ENCODE measurements around the gene ASXL3. TPM values are rescaled to one million over a fixed set of nuclear protein-coding genes. Genes with fewer than 3 reads are reported as not detected.
A peak's percentile ranks its signal among the peaks of the same experiment; 100 is the strongest.

ASXL3 gene
- total and polyA plus RNA-seq, 2 donors (not counting 3 experiments of a cell fraction or from before 2014, with no cell fraction given): 0.07 to 0.27 TPM

DNA sequence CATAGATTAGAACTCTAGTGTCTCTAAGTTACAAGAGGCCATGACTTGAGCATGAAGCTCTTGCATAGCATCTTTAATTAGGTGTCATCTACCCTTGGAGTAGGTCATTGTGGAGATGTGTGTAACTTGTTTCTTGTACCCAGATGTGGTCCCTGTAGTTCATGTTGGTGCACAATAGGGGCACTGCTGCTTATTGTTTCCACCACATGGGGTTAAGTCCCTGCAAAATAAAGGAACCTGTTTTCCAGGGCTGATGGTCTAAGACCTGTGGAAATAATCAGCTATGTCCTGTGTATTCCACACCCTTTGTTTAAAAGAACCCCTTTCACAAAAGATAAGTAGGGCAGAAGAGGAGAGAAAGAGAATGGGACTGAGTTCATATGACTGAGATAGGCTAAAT lies 28.6 kb downstream of the ASXL3 start:
- no peaks in the 10 kb centered on the region for H3K79me2 ChIP-seq (ENCODE audit: control insufficient read depth, insufficient read depth, low read length)
- POLR2A ChIA-PET: no interaction called here

DNA sequence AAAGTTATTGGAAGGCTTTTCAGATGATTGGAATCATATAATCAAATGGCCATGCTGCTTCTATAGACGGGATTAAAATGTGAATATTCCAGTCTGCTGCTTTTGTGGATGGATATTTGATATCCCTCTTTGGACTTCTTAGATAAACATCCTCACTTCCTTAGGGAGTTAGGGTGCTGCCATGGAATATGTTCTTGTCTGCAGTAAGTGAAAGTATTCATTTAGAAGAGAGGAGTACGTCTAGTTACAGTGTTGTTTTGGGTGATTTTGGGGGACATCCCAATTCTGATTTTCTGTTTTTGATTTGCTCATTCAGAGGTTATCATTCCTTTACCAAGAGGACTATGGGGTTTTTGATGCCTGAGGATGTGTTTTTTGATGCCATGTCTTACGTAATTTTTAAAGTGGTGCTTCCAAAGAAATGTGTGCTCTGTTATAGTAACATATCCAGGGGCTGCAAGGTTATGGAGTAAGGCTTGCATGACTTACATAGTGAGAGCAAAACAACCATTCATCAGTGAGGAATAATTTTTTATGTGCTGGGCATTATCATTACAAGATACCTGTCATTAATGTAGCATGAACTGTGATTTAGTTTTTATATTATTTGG lies 33.6 kb downstream of the ASXL3 start:
- FAIRE-seq: no peak
- intact Hi-C loops (cut with micrococcal nuclease) (no loop called here), dilution Hi-C loops (cut with MboI; ENCODE audit: extremely low pct_ligation_motif_present, low sequenced_read_pairs) (no loop called here)

More for the DNA sequence above, 28.6 kb downstream of the ASXL3 start:
- intact Hi-C loops (cut with micrococcal nuclease) (no loop called here), dilution Hi-C loops (cut with MboI; ENCODE audit: extremely low pct_ligation_motif_present, low sequenced_read_pairs) (no loop called here)
- peaks cover 0 to 1% of the 10 kb centered on the region in 2 experiments for H3K27me3 ChIP-seq (ENCODE audit: control insufficient read depth in 2 of 2, insufficient read depth in 2 of 2, low read length in 2 of 2)
- TF ChIP-seq MYC (IDR thresholded peaks at IDR 0.05; ENCODE audit: low read depth, low read length): no peak
- TF ChIP-seq, protein P1, sequence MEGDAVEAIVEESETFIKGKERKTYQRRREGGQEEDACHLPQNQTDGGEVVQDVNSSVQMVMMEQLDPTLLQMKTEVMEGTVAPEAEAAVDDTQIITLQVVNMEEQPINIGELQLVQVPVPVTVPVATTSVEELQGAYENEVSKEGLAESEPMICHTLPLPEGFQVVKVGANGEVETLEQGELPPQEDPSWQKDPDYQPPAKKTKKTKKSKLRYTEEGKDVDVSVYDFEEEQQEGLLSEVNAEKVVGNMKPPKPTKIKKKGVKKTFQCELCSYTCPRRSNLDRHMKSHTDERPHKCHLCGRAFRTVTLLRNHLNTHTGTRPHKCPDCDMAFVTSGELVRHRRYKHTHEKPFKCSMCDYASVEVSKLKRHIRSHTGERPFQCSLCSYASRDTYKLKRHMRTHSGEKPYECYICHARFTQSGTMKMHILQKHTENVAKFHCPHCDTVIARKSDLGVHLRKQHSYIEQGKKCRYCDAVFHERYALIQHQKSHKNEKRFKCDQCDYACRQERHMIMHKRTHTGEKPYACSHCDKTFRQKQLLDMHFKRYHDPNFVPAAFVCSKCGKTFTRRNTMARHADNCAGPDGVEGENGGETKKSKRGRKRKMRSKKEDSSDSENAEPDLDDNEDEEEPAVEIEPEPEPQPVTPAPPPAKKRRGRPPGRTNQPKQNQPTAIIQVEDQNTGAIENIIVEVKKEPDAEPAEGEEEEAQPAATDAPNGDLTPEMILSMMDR (IDR thresholded peaks at IDR 0.05; ENCODE audit: extremely low read depth in 1 of 2, insufficient read depth in 1 of 2, low read depth in 1 of 2, low read length in 2 of 2): peak in 1 of 2 donors; percentile 7
- FAIRE-seq: no peak
- CTCF ChIA-PET: interaction anchor here (1.1 to 1.8 kb wide), 3 partner anchors 9 to 11 kb away, joined by 3 to 7 read pairs (median 3); no protein-coding TSS in a partner anchor
- H3K4me3 ChIP-seq (replicated peaks in 1 of 3; ENCODE audit: insufficient read depth in 1 of 3, low read depth in 1 of 3, low read length in 3 of 3): no peak overlapping the region
- no peaks in the 10 kb centered on the region for H4K20me1 ChIP-seq (replicated peaks; ENCODE audit: control insufficient read depth, extremely low read depth, insufficient read depth, low read length)
- no peak for DNase-seq (ENCODE audit: low read depth, low spot score)
- no peaks in the 10 kb centered on the region for H3K9me3 ChIP-seq (replicated peaks; ENCODE audit: control insufficient read depth, insufficient read depth, low read length)
- H3K9me1 ChIP-seq (replicated peaks; ENCODE audit: control insufficient read depth, extremely low read depth, insufficient read depth, low read length): no peaks in the 10 kb centered on the region
- BruUV-seq (replicated peaks): no TSS peak
- H2AFZ ChIP-seq (ENCODE audit: low read depth, low read length): no peak overlapping the region
- H3K4me2 ChIP-seq (ENCODE audit: insufficient read depth, low read length): no peak overlapping the region
- H3K4me1 ChIP-seq (ENCODE audit: control insufficient read depth, extremely low read depth, insufficient read depth, low read length): peaks cover 7% of the 10 kb centered on the region
- H3K27ac ChIP-seq (ENCODE audit: insufficient read depth, low read depth, low read length): no peak overlapping the region
- H3K9ac ChIP-seq (replicated peaks; ENCODE audit: extremely low read depth, insufficient read depth, low read length): no peak overlapping the region
- no peaks in the 10 kb centered on the region for H3K36me3 ChIP-seq (ENCODE audit: control insufficient read depth in 2 of 2, extremely low read depth in 1 of 2, insufficient read depth in 2 of 2, low read length in 2 of 2)

More for the DNA sequence above, 33.6 kb downstream of the ASXL3 start:
- Histone ChIP-seq H3K9me3 (replicated peaks; ENCODE audit: control insufficient read depth, insufficient read depth, low read length) (no peaks in the 10 kb centered on the region), H3K36me3 (ENCODE audit: control insufficient read depth in 2 of 2, extremely low read depth in 1 of 2, insufficient read depth in 2 of 2, low read length in 2 of 2) (no peaks in the 10 kb centered on the region), H3K4me1 (ENCODE audit: control insufficient read depth, extremely low read depth, insufficient read depth, low read length) (no peaks in the 10 kb centered on the region), H3K4me2 (ENCODE audit: insufficient read depth, low read length) (no peak overlapping the region), H3K79me2 (ENCODE audit: control insufficient read depth, insufficient read depth, low read length) (no peaks in the 10 kb centered on the region), H3K9me1 (replicated peaks; ENCODE audit: control insufficient read depth, extremely low read depth, insufficient read depth, low read length) (no peaks in the 10 kb centered on the region), H4K20me1 (replicated peaks; ENCODE audit: control insufficient read depth, extremely low read depth, insufficient read depth, low read length) (no peaks in the 10 kb centered on the region), H3K9ac (replicated peaks; ENCODE audit: extremely low read depth, insufficient read depth, low read length) (no peak overlapping the region), H3K27me3 (ENCODE audit: control insufficient read depth in 2 of 2, insufficient read depth in 2 of 2, low read length in 2 of 2) (peaks cover 0 to 1% of the 10 kb centered on the region in 2 experiments), H2AFZ (ENCODE audit: low read depth, low read length) (no peak overlapping the region), H3K27ac (ENCODE audit: insufficient read depth, low read depth, low read length) (no peak overlapping the region), H3K4me3 (replicated peaks in 1 of 3; ENCODE audit: insufficient read depth in 1 of 3, low read depth in 1 of 3, low read length in 3 of 3) (no peak overlapping the region)
- DNase-seq (ENCODE audit: low read depth, low spot score): no peak
- ChIA-PET CTCF (no interaction called here), POLR2A (no interaction called here)
- TF ChIP-seq MYC (IDR thresholded peaks at IDR 0.05; ENCODE audit: low read depth, low read length): no peak
- TF ChIP-seq JUN (IDR thresholded peaks at IDR 0.05; ENCODE audit: borderline replicate concordance, insufficient read depth, insufficient read length, low read depth): no peak
- no peak for TF ChIP-seq FOS (IDR thresholded peaks at IDR 0.05; ENCODE audit: borderline replicate concordance, insufficient read depth, low read length)
- no peak for TF ChIP-seq GATA2 (IDR thresholded peaks at IDR 0.05; ENCODE audit: insufficient read depth, insufficient read length, low read depth, low read length)
- BruUV-seq (replicated peaks): no TSS peak
